CD14-positive monocyte (primary cell): ENCODE data around the gene EMC10. TPM values are rescaled to one million over a fixed set of nuclear protein-coding genes. Genes with fewer than 3 reads are reported as not detected.

ENCODE experiments used
- DNase-seq, 3 donors: peaks; one replicate each; pipeline ENCODE4 v3.0.0-alpha.2; 2011 to 2022
- H2AFZ ChIP-seq: 2 replicates; pipeline ENCODE4 v1.6.0; 2012; ENCODE audit warnings: mild to moderate bottlenecking, low read depth, low read length, inconsistent platforms; ENCODE audit not compliant: insufficient read depth, poor library complexity, severe bottlenecking
- H3K27ac ChIP-seq, 2 donors: 1 replicate in 1 of 2; 2 replicates in 1 of 2; pipeline ENCODE4 v1.5.1; 2012 to 2013; ENCODE audit warnings: low read length in 2 of 2, control low read depth in 1 of 2, inconsistent platforms in 1 of 2, low read depth in 1 of 2, mild to moderate bottlenecking in 1 of 2
- H3K27me3 ChIP-seq, 2 donors: one replicate each; pipeline versions ENCODE4 v1.6.0 to v1.6.1; 2011 to 2013; ENCODE audit warnings: low read length in 2 of 2; ENCODE audit not compliant: control insufficient read depth in 2 of 2, insufficient read depth in 2 of 2
- H3K36me3 ChIP-seq, 2 donors: replicated peaks in 1 of 2; 1 replicate in 1 of 2; 2 replicates in 1 of 2; pipeline versions ENCODE4 v1.5.1 to v1.6.1; 2012 to 2013; ENCODE audit warnings: low read length in 2 of 2, control low read depth in 1 of 2, inconsistent platforms in 1 of 2, mild to moderate bottlenecking in 1 of 2; ENCODE audit not compliant: insufficient read depth in 2 of 2, control insufficient read depth in 1 of 2
- H3K4me1 ChIP-seq, 2 donors: 1 replicate in 1 of 2; 2 replicates in 1 of 2; pipeline versions ENCODE4 v1.5.1 to v1.6.1; 2012 to 2013; ENCODE audit warnings: low read length in 2 of 2, control low read depth in 1 of 2, inconsistent platforms in 1 of 2, mild to moderate bottlenecking in 1 of 2, moderate library complexity in 1 of 2; ENCODE audit not compliant: insufficient read depth in 2 of 2, control insufficient read depth in 1 of 2
- H3K4me2 ChIP-seq: replicated peaks from 2 replicates; pipeline ENCODE3; 2012; ENCODE audit warnings: low read length, moderate library complexity, mild to moderate bottlenecking; ENCODE audit not compliant: poor library complexity, severe bottlenecking; ENCODE audit errors: extremely low read depth
- H3K4me3 ChIP-seq, 3 experiments: fragments of 200-600 bp in 1 of 3; sonication (generic) in 1 of 3; replicated peaks in 1 of 3; 1 replicate in 2 of 3; 2 replicates in 1 of 3; pipeline ENCODE4 v1.5.1; 2011 to 2013; ENCODE audit warnings: low read length in 3 of 3, mild to moderate bottlenecking in 3 of 3, control low read depth in 2 of 3, low read depth in 2 of 3, inconsistent platforms in 1 of 3, moderate library complexity in 1 of 3
- H3K79me2 ChIP-seq: 2 replicates; pipeline ENCODE4 v1.6.0; 2012; ENCODE audit warnings: mild to moderate bottlenecking, control low read depth, inconsistent platforms, low read length, moderate library complexity; ENCODE audit not compliant: insufficient read depth
- H3K9ac ChIP-seq: 2 replicates; pipeline ENCODE4 v1.6.0; 2017; ENCODE audit warnings: low read length, mild to moderate bottlenecking; ENCODE audit not compliant: insufficient read depth, poor library complexity, severe bottlenecking
- H3K9me3 ChIP-seq, 2 donors: replicated peaks in 1 of 2; 1 replicate in 1 of 2; 2 replicates in 1 of 2; pipeline versions ENCODE4 v1.5.1 to v1.6.1; 2012 to 2013; ENCODE audit warnings: low read length in 2 of 2, control low read depth in 1 of 2; ENCODE audit not compliant: control insufficient read depth in 1 of 2, insufficient read depth in 1 of 2
- H4K20me1 ChIP-seq: 2 replicates; pipeline ENCODE4 v1.6.0; 2012; ENCODE audit warnings: mild to moderate bottlenecking, low read length, control low read depth, moderate library complexity; ENCODE audit not compliant: insufficient read depth
- H3K27ac Mint-ChIP-seq, 7 donors: one replicate each; pipeline ENCODE4 v1.8.0; 2020; ENCODE audit warnings: mild to moderate bottlenecking in 7 of 7, mixed read lengths in 7 of 7, moderate library complexity in 6 of 7, inconsistent platforms in 2 of 7
- H3K27me3 Mint-ChIP-seq, 3 donors: one replicate each; pipeline ENCODE4 v1.8.0; 2021 to 2022; ENCODE audit warnings: low read depth in 3 of 3, mild to moderate bottlenecking in 3 of 3, mixed read lengths in 3 of 3, moderate library complexity in 3 of 3, inconsistent platforms in 1 of 3
- H3K36me3 Mint-ChIP-seq, 2 donors: one replicate each; pipeline ENCODE4 v1.8.0; 2020; ENCODE audit warnings: mixed read lengths in 2 of 2, inconsistent platforms in 1 of 2, mild to moderate bottlenecking in 1 of 2
- H3K4me1 Mint-ChIP-seq: one replicate; pipeline ENCODE4 v1.8.0; 2020; ENCODE audit warnings: mild to moderate bottlenecking, mixed read lengths
- H3K4me3 Mint-ChIP-seq, 2 donors: one replicate each; pipeline ENCODE4 v1.8.0; 2020; ENCODE audit warnings: mild to moderate bottlenecking in 2 of 2, mixed read lengths in 2 of 2, moderate library complexity in 1 of 2
- H3K9me3 Mint-ChIP-seq, 7 donors: one replicate each; pipeline ENCODE4 v1.8.0; 2020 to 2022; ENCODE audit warnings: mixed read lengths in 7 of 7, mild to moderate bottlenecking in 6 of 7, moderate library complexity in 6 of 7, inconsistent platforms in 2 of 7
- WGBS: methylation state at CpG from one replicate; pipeline ENCODE4 v1.1.5; 2013; ENCODE audit warnings: missing lambda C conversion rate; ENCODE audit not compliant: insufficient coverage; 5-methylcytosine and 5-hydroxymethylcytosine counted together
- intact Hi-C, 2 donors: fragments of 100-400 bp; cut with micrococcal nuclease; formaldehyde crosslinking; loops; one replicate each; pipeline versions ENCODE4 v1.15.0 to v1.15.1; 2023
- polyA plus RNA-seq, 3 donors: library from polyadenylated mRNA; depleted of rRNA in 1 of 3; unstranded in 2 of 3; stranded (reverse) in 1 of 3; fragments of 300-500 nt in 2 of 3; fragments of >200 nt in 1 of 3; fragmentation: Illumina TruSeq in 2 of 3; gene quantifications; 1 replicate in 2 of 3; 2 replicates in 1 of 3; pipeline ENCODE4 v1.2.3, GENCODE V29; 2012 to 2021
- TF ChIP-seq, protein P1 (sequence below): fragments of 200-600 bp; IDR thresholded peaks from one replicate; pipeline ENCODE4 v1.8.0; 2022; ENCODE audit warnings: antibody characterized with exemption, mild to moderate bottlenecking

The EMC10 gene
- polyA plus RNA-seq, 3 donors: 8.5 to 50.4 (median 9.3) TPM

DNA sequence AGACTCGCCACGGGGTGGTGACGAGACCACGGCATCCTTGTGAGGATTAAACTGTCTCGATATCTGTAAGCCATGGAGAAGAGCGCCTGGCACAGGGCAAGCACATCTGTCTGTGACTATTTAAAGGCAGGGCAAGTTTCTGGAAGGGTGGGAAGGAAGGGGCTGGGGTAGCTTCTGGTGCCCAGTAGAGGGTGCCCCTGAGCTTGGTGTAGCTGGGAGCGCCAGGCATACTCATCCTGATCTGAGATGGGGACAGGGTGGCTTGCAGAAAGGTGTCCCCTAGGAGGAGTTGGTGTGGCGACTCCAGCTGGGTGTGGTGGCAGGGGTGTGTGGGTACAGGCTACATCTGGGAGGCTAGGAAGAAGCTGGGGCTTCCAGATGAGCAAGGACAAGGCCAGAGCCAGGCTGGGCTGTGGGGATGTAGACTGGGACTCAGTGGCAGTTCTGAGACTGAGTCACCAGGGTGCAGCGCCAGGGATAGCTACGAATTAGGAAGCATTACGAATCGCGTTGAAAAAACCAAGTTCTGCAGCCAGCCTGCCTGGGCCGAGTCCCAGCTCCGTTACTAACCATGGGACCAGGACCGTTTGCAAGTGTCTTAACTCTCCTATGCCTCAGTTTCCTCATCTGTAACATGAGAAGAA, 60.5 kb downstream of the EMC10 start:
- Histone ChIP-seq H3K27ac (no peak overlapping the region), H3K9ac (no peak overlapping the region), H3K9me3 (peaks cover 7 to 16% of the 10 kb centered on the region in 2 donors), H4K20me1 (no peaks in the 10 kb centered on the region), H3K27me3 (no peaks in the 10 kb centered on the region), H3K4me2 (no peak overlapping the region), H3K36me3 (no peaks in the 10 kb centered on the region), H3K4me1 (no peaks in the 10 kb centered on the region), H3K79me2 (no peaks in the 10 kb centered on the region), H3K4me3 (no peak overlapping the region), H2AFZ (no peak overlapping the region)
- Mint-ChIP-seq H3K4me1 (no peaks in the 10 kb centered on the region), H3K4me3 (no peak overlapping the region), H3K27me3 (peaks cover 1 to 10% (median 10%) of the 10 kb centered on the region in 3 donors), H3K9me3 (peaks cover 7 to 19% (median 13%) of the 10 kb centered on the region in 7 donors), H3K27ac (no peak overlapping the region), H3K36me3 (no peaks in the 10 kb centered on the region)
- TF ChIP-seq, protein P1, sequence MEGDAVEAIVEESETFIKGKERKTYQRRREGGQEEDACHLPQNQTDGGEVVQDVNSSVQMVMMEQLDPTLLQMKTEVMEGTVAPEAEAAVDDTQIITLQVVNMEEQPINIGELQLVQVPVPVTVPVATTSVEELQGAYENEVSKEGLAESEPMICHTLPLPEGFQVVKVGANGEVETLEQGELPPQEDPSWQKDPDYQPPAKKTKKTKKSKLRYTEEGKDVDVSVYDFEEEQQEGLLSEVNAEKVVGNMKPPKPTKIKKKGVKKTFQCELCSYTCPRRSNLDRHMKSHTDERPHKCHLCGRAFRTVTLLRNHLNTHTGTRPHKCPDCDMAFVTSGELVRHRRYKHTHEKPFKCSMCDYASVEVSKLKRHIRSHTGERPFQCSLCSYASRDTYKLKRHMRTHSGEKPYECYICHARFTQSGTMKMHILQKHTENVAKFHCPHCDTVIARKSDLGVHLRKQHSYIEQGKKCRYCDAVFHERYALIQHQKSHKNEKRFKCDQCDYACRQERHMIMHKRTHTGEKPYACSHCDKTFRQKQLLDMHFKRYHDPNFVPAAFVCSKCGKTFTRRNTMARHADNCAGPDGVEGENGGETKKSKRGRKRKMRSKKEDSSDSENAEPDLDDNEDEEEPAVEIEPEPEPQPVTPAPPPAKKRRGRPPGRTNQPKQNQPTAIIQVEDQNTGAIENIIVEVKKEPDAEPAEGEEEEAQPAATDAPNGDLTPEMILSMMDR: no peak
- 91% methylated on average over 16 of the region's 16 CpGs for WGBS
- intact Hi-C loops: loop anchor here in 1 of 2 donors (10.0 kb wide), 1 partner anchor 248 kb away; no protein-coding TSS in a partner anchor
- no peak for DNase-seq

DNA sequence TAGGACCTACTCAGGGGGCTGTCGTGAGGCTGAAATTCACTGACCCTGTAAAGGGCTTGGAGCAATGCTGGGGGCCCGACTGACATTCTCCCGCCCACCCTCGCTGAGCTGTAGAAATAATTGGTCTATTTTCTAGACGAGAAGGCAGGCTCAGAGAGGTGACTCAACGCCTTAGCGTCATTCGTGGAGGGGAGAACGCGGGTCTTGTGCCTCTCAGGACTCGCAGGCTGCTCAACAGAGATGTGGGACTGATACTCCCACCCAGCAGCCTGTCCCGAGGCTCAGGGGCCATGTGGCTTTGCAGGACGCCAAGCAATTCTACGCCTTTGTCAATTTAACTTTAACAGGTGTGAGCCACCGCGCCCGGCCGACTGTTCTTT, 61.0 kb downstream of the EMC10 start:
- Histone ChIP-seq H2AFZ (no peak overlapping the region), H3K9ac (no peak overlapping the region), H3K36me3 (no peaks in the 10 kb centered on the region), H3K79me2 (no peaks in the 10 kb centered on the region), H3K4me1 (no peaks in the 10 kb centered on the region), H3K27ac (no peak overlapping the region), H3K9me3 (peaks cover 5 to 15% of the 10 kb centered on the region in 2 donors), H3K27me3 (no peaks in the 10 kb centered on the region), H4K20me1 (no peaks in the 10 kb centered on the region), H3K4me2 (no peak overlapping the region), H3K4me3 (no peak overlapping the region)
- TF ChIP-seq, protein P1: no peak
- no peak for DNase-seq
- intact Hi-C loops: loop anchor here in 1 of 2 donors (10.0 kb wide), 1 partner anchor 248 kb away; no protein-coding TSS in a partner anchor
- WGBS: 81% methylated on average over 18 of the region's 18 CpGs
- H3K27ac Mint-ChIP-seq: no peak overlapping the region
- H3K4me3 Mint-ChIP-seq: no peak overlapping the region
- H3K27me3 Mint-ChIP-seq: peaks cover 1 to 10% (median 10%) of the 10 kb centered on the region in 3 donors
- peaks cover 7 to 14% (median 11%) of the 10 kb centered on the region in 7 donors for H3K9me3 Mint-ChIP-seq
- H3K4me1 Mint-ChIP-seq: no peaks in the 10 kb centered on the region
- H3K36me3 Mint-ChIP-seq: no peaks in the 10 kb centered on the region
